Measurements from ENCODE around the gene ACVR2A.

The ACVR2A gene

GRCh38 chr2:147934881-147935620 is 90.2 kb downstream of the ACVR2A start:
- Histone ChIP-seq H3K9ac (ENCODE audit: low read length) (no peak overlapping the region), H3K36me3 (ENCODE audit: control insufficient read depth, low read depth, low read length) (peaks cover 29% of the 10 kb centered on the region), H3K9me3 (ENCODE audit: control insufficient read depth, low read depth, low read length) (no peaks in the 10 kb centered on the region), H3K4me3 (ENCODE audit: low read length) (no peak overlapping the region), H3K27ac (ENCODE audit: low read length) (no peak overlapping the region), H3K4me1 (ENCODE audit: control insufficient read depth, low read depth, low read length) (no peaks in the 10 kb centered on the region), H3K27me3 (ENCODE audit: control insufficient read depth, insufficient read depth, low read length) (no peaks in the 10 kb centered on the region)

- no peak overlapping the region for H3K27ac ChIP-seq (ENCODE audit: low read length)
- no peaks in the 10 kb centered on the region for H3K27me3 ChIP-seq (ENCODE audit: control insufficient read depth, insufficient read depth, low read length)
- H3K4me1 ChIP-seq (ENCODE audit: control insufficient read depth, low read depth, low read length): no peaks in the 10 kb centered on the region
- H3K4me3 ChIP-seq (ENCODE audit: low read length): no peak overlapping the region
- peaks cover 37% of the 10 kb centered on the region for H3K36me3 ChIP-seq (ENCODE audit: control insufficient read depth, low read depth, low read length)
- no peak overlapping the region for H3K9ac ChIP-seq (ENCODE audit: low read length)
- no peaks in the 10 kb centered on the region for H3K9me3 ChIP-seq (ENCODE audit: control insufficient read depth, low read depth, low read length)
Observed at GRCh38 chr2:147937744-147938349, 93.0 kb downstream of the ACVR2A start.

GRCh38 chr2:147939313-147939712 is 94.5 kb downstream of the ACVR2A start:
- H3K27me3 ChIP-seq (ENCODE audit: control insufficient read depth, insufficient read depth, low read length): no peaks in the 10 kb centered on the region
- H3K4me1 ChIP-seq (ENCODE audit: control insufficient read depth, low read depth, low read length): no peaks in the 10 kb centered on the region
- no peak overlapping the region for H3K9ac ChIP-seq (ENCODE audit: low read length)
- H3K27ac ChIP-seq (ENCODE audit: low read length): no peak overlapping the region
- H3K9me3 ChIP-seq (ENCODE audit: control insufficient read depth, low read depth, low read length): no peaks in the 10 kb centered on the region
- H3K4me3 ChIP-seq (ENCODE audit: low read length): no peak overlapping the region
- peaks cover 40% of the 10 kb centered on the region for H3K36me3 ChIP-seq (ENCODE audit: control insufficient read depth, low read depth, low read length)

- no peaks in the 10 kb centered on the region for H3K27me3 ChIP-seq (ENCODE audit: control insufficient read depth, insufficient read depth, low read length)
- H3K36me3 ChIP-seq (ENCODE audit: control insufficient read depth, low read depth, low read length): peaks cover 15% of the 10 kb centered on the region
- H3K9me3 ChIP-seq (ENCODE audit: control insufficient read depth, low read depth, low read length): no peaks in the 10 kb centered on the region
- H3K4me3 ChIP-seq (ENCODE audit: low read length): no peak overlapping the region
- no peaks in the 10 kb centered on the region for H3K4me1 ChIP-seq (ENCODE audit: control insufficient read depth, low read depth, low read length)
- no peak overlapping the region for H3K9ac ChIP-seq (ENCODE audit: low read length)
- H3K27ac ChIP-seq (ENCODE audit: low read length): no peak overlapping the region
Observed at GRCh38 chr2:147945660-147946059, 100.8 kb downstream of the ACVR2A start.

GRCh38 chr2:147952118-147952517 is 107.3 kb downstream of the ACVR2A start:
- no peaks in the 10 kb centered on the region for H3K27me3 ChIP-seq (ENCODE audit: control insufficient read depth, insufficient read depth, low read length)
- no peaks in the 10 kb centered on the region for H3K4me1 ChIP-seq (ENCODE audit: control insufficient read depth, low read depth, low read length)
- no peaks in the 10 kb centered on the region for H3K9me3 ChIP-seq (ENCODE audit: control insufficient read depth, low read depth, low read length)
- H3K4me3 ChIP-seq (ENCODE audit: low read length): no peak overlapping the region
- no peak overlapping the region for H3K27ac ChIP-seq (ENCODE audit: low read length)
- peaks cover 12% of the 10 kb centered on the region for H3K36me3 ChIP-seq (ENCODE audit: control insufficient read depth, low read depth, low read length)
- H3K9ac ChIP-seq (ENCODE audit: low read length): no peak overlapping the region

- Histone ChIP-seq H3K4me3 (ENCODE audit: low read length) (no peak overlapping the region), H3K9me3 (ENCODE audit: control insufficient read depth, low read depth, low read length) (peaks cover 4% of the 10 kb centered on the region), H3K4me1 (ENCODE audit: control insufficient read depth, low read depth, low read length) (no peaks in the 10 kb centered on the region), H3K27me3 (ENCODE audit: control insufficient read depth, insufficient read depth, low read length) (no peaks in the 10 kb centered on the region), H3K27ac (ENCODE audit: low read length) (no peak overlapping the region), H3K36me3 (ENCODE audit: control insufficient read depth, low read depth, low read length) (peaks cover 17% of the 10 kb centered on the region), H3K9ac (ENCODE audit: low read length) (no peak overlapping the region)
Observed at GRCh38 chr2:147968571-147968970, 123.7 kb downstream of the ACVR2A start.

GRCh38 chr2:147976102-147976501 is 131.3 kb downstream of the ACVR2A start:
- no peaks in the 10 kb centered on the region for H3K9me3 ChIP-seq (ENCODE audit: control insufficient read depth, low read depth, low read length)
- H3K36me3 ChIP-seq (ENCODE audit: control insufficient read depth, low read depth, low read length): peaks cover 14% of the 10 kb centered on the region
- H3K4me3 ChIP-seq (ENCODE audit: low read length): no peak overlapping the region
- no peak overlapping the region for H3K27ac ChIP-seq (ENCODE audit: low read length)
- no peaks in the 10 kb centered on the region for H3K27me3 ChIP-seq (ENCODE audit: control insufficient read depth, insufficient read depth, low read length)
- H3K9ac ChIP-seq (ENCODE audit: low read length): no peak overlapping the region
- H3K4me1 ChIP-seq (ENCODE audit: control insufficient read depth, low read depth, low read length): no peaks in the 10 kb centered on the region

DNA sequence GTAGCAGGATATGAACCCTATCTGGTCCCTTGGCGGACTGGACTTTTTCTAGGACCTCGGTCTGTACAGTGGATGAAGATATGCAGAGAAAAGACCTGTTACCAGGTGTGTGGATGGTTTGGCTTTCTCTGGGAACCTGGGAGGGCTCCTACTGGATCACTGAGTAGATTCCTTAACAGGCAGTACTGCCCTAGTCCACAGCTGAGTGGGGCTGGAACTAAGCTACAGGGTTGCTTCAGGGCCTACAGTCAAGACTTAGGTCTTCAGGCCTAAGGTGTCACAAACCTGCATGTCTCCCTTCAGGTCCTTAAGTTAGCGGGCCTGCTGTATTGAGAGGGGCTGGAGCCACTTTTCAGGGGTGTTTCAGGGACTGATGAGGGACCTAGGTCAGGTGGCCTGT is 132.8 kb downstream of the ACVR2A start:
- Histone ChIP-seq H3K27ac (ENCODE audit: low read length) (no peak overlapping the region), H3K4me3 (ENCODE audit: low read length) (no peak overlapping the region), H3K9me3 (ENCODE audit: control insufficient read depth, low read depth, low read length) (no peaks in the 10 kb centered on the region), H3K36me3 (ENCODE audit: control insufficient read depth, low read depth, low read length) (peaks cover 6% of the 10 kb centered on the region), H3K4me1 (ENCODE audit: control insufficient read depth, low read depth, low read length) (no peaks in the 10 kb centered on the region), H3K27me3 (ENCODE audit: control insufficient read depth, insufficient read depth, low read length) (no peaks in the 10 kb centered on the region), H3K9ac (ENCODE audit: low read length) (no peak overlapping the region)

Data from iPS-18a (cell line).